Natural killer cell treated with Interleukin-12 subunit alpha and Interleukin-12 subunit beta and Interleukin-15 and Interleukin-18, amount 100 ng/mL, for 72 hours (primary cell): ENCODE data around the gene SPART. TPM values are rescaled to one million over a fixed set of nuclear protein-coding genes. Genes with fewer than 3 reads are reported as not detected.
"Not testable (repeated sequence)": the region's sequence is repeated elsewhere in the genome, so short reads cannot be mapped to it uniquely, and the experiment has no call there.

Experiments used
- ATAC-seq, 2 donors: fragments of 150-1000 bp; cut with Tn5 transposase in 1 of 2; sonication (Bioruptor Pico), chemical (Tn5 transposase) in 1 of 2; 2 replicates each; pipeline ENCODE4 v1.10.0; 2021
- DNase-seq: peaks from one replicate; pipeline ENCODE4 v3.0.0; 2022; ENCODE audit warnings: low spot score
- H3K27ac Mint-ChIP-seq, 2 donors: 1 replicate in 1 of 2; 2 replicates in 1 of 2; pipeline ENCODE4 v1.8.0; 2022; ENCODE audit warnings: mixed read lengths in 2 of 2, mild to moderate bottlenecking in 1 of 2, moderate library complexity in 1 of 2
- H3K27me3 Mint-ChIP-seq, 2 donors: 1 replicate in 1 of 2; 2 replicates in 1 of 2; pipeline ENCODE4 v1.8.0; 2022; ENCODE audit warnings: mixed read lengths in 2 of 2
- H3K36me3 Mint-ChIP-seq: one replicate; pipeline ENCODE4 v1.8.0; 2022; ENCODE audit warnings: mixed read lengths
- H3K4me1 Mint-ChIP-seq, 2 donors: 1 replicate in 1 of 2; 2 replicates in 1 of 2; pipeline ENCODE4 v1.8.0; 2022; ENCODE audit warnings: low read depth in 2 of 2, mixed read lengths in 2 of 2, mild to moderate bottlenecking in 1 of 2
- H3K4me3 Mint-ChIP-seq: one replicate; pipeline ENCODE4 v1.8.0; 2022; ENCODE audit warnings: mixed read lengths
- H3K9me3 Mint-ChIP-seq: 2 replicates; pipeline ENCODE4 v1.8.0; 2022; ENCODE audit warnings: mixed read lengths
- total RNA-seq, 2 donors: library from RNA; stranded (reverse); gene quantifications; one replicate each; pipeline ENCODE4 v1.2.3, GENCODE V29; 2022

SPART gene
- total RNA-seq, 2 donors from 2014 or later, result 24.2 to 38.9 TPM

- DNase-seq (no peak), ATAC-seq (no peak)
- Mint-ChIP-seq H3K4me3 (no peak overlapping the region), H3K9me3 (no peaks in the 10 kb centered on the region), H3K36me3 (peaks cover 21% of the 10 kb centered on the region), H3K4me1 (peaks cover 19% of the 10 kb centered on the region in 2 donors), H3K27me3 (no peaks in the 10 kb centered on the region), H3K27ac (no peak overlapping the region)
These were observed 22.8 kb downstream of the SPART start for GRCh38 chr13:36323408-36323807.

GRCh38 chr13:36319793-36320192 lies 26.4 kb downstream of the SPART start:
- not testable (repeated sequence) for DNase-seq, ATAC-seq, H3K9me3 Mint-ChIP-seq, H3K27me3 Mint-ChIP-seq
- Mint-ChIP-seq H3K36me3 (peaks cover 18% of the 10 kb centered on the region), H3K27ac (peak overlapping the region; percentile 24 to 55), H3K4me3 (peak overlapping the region; percentile 26), H3K4me1 (peaks cover 19 to 31% of the 10 kb centered on the region in 2 donors)

GRCh38 chr13:36313047-36313969 lies 32.9 kb downstream of the SPART start:
- Mint-ChIP-seq H3K4me3 (no peak overlapping the region), H3K36me3 (peaks cover 19% of the 10 kb centered on the region), H3K9me3 (no peaks in the 10 kb centered on the region), H3K4me1 (peaks cover 8 to 25% of the 10 kb centered on the region in 2 donors), H3K27me3 (no peaks in the 10 kb centered on the region), H3K27ac (peak overlapping the region in 1 of 2 donors; percentile 63)
- DNase-seq (no peak), ATAC-seq (peak; percentile 51 to 53)

DNA sequence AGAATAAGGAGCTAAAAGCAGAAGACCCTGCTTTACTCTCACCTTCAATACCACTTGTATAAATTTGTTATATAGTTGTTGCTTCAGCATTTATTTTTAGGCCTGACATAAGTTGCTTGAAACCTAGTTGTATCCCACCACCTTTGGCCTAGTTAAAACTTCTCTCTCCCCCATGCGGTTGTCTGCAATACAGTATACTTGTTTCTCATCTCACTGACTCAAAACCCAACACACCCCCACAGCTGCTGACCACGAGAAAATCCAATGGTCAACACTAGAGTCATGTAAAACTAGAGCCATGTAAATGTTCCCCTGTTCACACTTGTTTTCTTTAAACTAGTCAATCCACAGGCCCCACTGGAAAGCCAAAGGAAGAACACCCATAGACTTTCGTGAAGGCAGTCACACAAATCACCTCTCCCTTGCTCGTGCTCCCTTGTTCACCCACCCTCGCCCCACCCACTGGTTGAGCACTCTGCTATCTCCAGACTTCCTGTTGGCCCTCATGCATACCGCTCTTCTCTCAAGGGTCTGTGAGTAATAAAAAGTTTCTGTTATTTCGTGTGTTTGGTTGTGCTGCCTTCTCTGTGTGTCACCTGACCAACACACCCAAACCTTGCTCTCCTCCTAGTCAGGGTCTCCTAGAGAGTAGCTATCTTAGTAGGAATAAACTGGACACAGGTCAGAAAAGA lies 35.6 kb downstream of the SPART start:
- H3K4me3 Mint-ChIP-seq, result peak overlapping the region; percentile 9
- no peaks in the 10 kb centered on the region for H3K9me3 Mint-ChIP-seq
- H3K4me1 Mint-ChIP-seq, result peaks cover 8 to 13% of the 10 kb centered on the region in 2 donors
- ATAC-seq (peak; percentile 63 to 74), DNase-seq (no peak)
- H3K27ac Mint-ChIP-seq, result peak overlapping the region in 1 of 2 donors; percentile 28
- H3K27me3 Mint-ChIP-seq, result no peaks in the 10 kb centered on the region
- H3K36me3 Mint-ChIP-seq, result peaks cover 19% of the 10 kb centered on the region

GRCh38 chr13:36302289-36302688 lies 43.9 kb downstream of the SPART start:
- H3K36me3 Mint-ChIP-seq, result peaks cover 5% of the 10 kb centered on the region
- H3K27ac Mint-ChIP-seq, result no peak overlapping the region
- H3K27me3 Mint-ChIP-seq, result peaks cover 7 to 9% of the 10 kb centered on the region in 2 donors
- DNase-seq, result no peak
- H3K4me1 Mint-ChIP-seq, result peaks cover 0 to 10% of the 10 kb centered on the region in 2 donors
- ATAC-seq, result no peak
- no peaks in the 10 kb centered on the region for H3K9me3 Mint-ChIP-seq
- H3K4me3 Mint-ChIP-seq, result no peak overlapping the region

DNA sequence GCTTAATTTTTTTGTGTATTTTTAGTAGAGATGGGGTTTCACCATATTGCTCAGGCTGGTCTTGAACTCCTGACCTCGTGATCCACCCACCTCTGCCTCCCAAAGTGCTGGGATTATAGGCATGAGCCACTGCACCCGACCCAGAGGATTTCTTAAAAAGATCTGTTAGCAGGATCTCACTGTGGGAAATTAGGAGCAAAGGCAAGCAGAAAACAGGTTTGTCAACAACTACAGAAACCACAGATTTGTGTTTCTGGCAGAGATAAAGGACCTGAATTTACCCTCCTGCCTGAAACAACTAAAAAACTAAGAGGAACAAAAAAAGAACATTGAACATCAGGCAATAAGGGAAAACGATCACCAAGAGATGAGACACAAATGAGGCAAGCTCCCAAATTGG lies 46.7 kb downstream of the SPART start:
- not testable (repeated sequence) for DNase-seq, H3K4me3 Mint-ChIP-seq, ATAC-seq, H3K4me1 Mint-ChIP-seq, H3K9me3 Mint-ChIP-seq, H3K27ac Mint-ChIP-seq, H3K36me3 Mint-ChIP-seq
- peaks cover 13 to 17% of the 10 kb centered on the region in 2 donors for H3K27me3 Mint-ChIP-seq

- Mint-ChIP-seq H3K4me3 (peak overlapping the region; percentile 71), H3K4me1 (peaks cover 0 to 10% of the 10 kb centered on the region in 2 donors), H3K27ac (no peak overlapping the region), H3K36me3 (no peaks in the 10 kb centered on the region), H3K9me3 (no peaks in the 10 kb centered on the region), H3K27me3 (peaks cover 17 to 18% of the 10 kb centered on the region in 2 donors)
- DNase-seq (no peak), ATAC-seq (no peak)
These were observed 47.6 kb downstream of the SPART start for GRCh38 chr13:36298535-36299068.

GRCh38 chr13:36297366-36298338 lies 48.5 kb downstream of the SPART start, which contains the start of gene CCDC169:
TSS of gene CCDC169 (minus strand) at chr13:36297814. CDS start at chr13:36297719, 95 bp downstream.
- no peaks in the 10 kb centered on the region for H3K36me3 Mint-ChIP-seq
- ATAC-seq (peak; percentile 78 to 87), DNase-seq (peak; percentile 77)
- H3K27me3 Mint-ChIP-seq, result peaks cover 18% of the 10 kb centered on the region in 2 donors
- peak within 1 kb of the TSS; percentile 71 for H3K4me3 Mint-ChIP-seq
- H3K4me1 Mint-ChIP-seq, result peaks cover 0 to 10% of the 10 kb centered on the region in 2 donors
- no peaks in the 10 kb centered on the region for H3K9me3 Mint-ChIP-seq
- H3K27ac Mint-ChIP-seq, result no peak within 1 kb of the TSS

- Mint-ChIP-seq H3K9me3 (no peaks in the 10 kb centered on the region), H3K36me3 (no peaks in the 10 kb centered on the region), H3K4me3 (no peak overlapping the region), H3K4me1 (peaks cover 0 to 10% of the 10 kb centered on the region in 2 donors), H3K27me3 (peaks cover 18% of the 10 kb centered on the region in 2 donors), H3K27ac (no peak overlapping the region)
- ATAC-seq (no peak), DNase-seq (no peak)
These were observed 52.1 kb downstream of the SPART start for GRCh38 chr13:36294096-36294495.

DNA sequence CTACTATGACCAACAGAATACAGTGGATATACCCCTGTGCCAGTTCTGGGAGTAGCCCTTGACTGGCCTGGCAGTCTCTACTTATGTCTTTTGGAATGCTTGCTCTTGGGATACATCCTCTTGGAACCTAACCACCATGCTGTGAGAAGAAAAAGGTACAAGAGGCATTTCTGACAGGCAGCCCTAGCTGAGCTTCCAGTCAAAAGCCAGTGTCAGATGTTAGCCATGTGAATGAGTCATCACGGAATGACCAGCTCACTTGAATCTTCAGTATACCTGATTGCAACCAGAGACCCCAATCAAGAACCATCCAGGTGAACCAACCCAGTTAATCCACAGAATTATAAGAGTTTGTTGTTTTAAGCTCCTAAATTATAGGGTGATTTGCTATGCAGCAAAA lies 52.7 kb downstream of the SPART start:
- no peak overlapping the region for H3K27ac Mint-ChIP-seq
- peaks cover 0 to 10% of the 10 kb centered on the region in 2 donors for H3K4me1 Mint-ChIP-seq
- H3K27me3 Mint-ChIP-seq, result peaks cover 16% of the 10 kb centered on the region in 2 donors
- no peak overlapping the region for H3K4me3 Mint-ChIP-seq
- ATAC-seq (no peak), DNase-seq (no peak)
- H3K36me3 Mint-ChIP-seq, result no peaks in the 10 kb centered on the region
- no peaks in the 10 kb centered on the region for H3K9me3 Mint-ChIP-seq

DNA sequence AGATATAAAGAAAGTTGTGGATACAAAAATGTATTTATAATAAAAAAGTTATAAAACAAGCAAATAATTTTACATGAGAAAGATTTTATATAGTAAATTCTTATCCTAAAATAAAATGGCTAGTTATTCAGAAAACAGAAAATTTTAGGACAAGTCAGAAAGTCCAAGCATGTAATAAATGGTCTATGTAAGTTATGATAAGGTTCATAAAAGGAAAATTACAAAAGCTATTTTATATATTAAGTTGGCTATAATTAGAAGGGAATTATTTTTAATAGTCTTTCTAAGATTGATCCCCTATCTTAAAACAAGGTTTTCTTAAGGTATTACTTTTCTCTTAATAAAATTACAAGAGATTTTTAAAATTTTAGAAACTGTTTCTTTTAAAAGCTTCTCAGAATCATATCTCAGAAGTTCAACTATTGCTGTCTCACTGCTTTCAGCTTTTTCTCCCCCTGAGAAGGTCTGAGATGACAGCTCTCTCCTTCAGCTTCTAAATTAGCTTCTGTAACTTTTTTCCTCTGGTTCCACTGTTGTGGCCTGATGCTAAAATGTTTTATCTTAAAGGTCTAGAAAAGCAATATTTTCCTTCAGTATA lies 57.3 kb downstream of the SPART start:
- Mint-ChIP-seq H3K4me1 (no peaks in the 10 kb centered on the region), H3K4me3 (no peak overlapping the region), H3K36me3 (no peaks in the 10 kb centered on the region), H3K27me3 (peaks cover 8 to 11% of the 10 kb centered on the region in 2 donors), H3K9me3 (no peaks in the 10 kb centered on the region), H3K27ac (no peak overlapping the region)
- DNase-seq, result no peak
- no peak for ATAC-seq

DNA sequence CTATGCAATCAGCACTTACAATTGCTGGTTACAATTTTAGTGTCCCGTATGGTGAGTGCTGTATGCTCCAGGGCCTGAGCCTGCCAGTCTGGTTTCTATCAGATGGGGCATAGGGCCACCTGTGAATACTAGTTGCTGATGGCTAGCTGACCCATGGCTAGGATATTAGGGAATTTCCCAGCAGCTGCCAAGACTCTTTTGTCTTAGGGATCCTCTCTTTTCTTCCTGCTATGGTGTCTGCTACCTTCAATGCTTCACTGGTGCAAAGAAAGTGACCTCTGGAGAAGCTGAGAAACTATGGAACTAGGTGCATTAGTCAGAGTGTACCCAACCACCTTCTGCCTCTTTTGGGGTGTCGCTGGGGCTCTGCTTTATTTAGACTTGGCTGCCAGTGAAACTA lies 60.2 kb downstream of the SPART start:
- Mint-ChIP-seq H3K36me3 (no peaks in the 10 kb centered on the region), H3K9me3 (no peaks in the 10 kb centered on the region), H3K27me3 (peaks cover 8 to 11% of the 10 kb centered on the region in 2 donors), H3K4me1 (no peaks in the 10 kb centered on the region), H3K4me3 (no peak overlapping the region), H3K27ac (no peak overlapping the region)
- DNase-seq (no peak), ATAC-seq (no peak)
